Amniotic epithelial cell (primary cell): ENCODE data around the gene ZFHX3.

Experiments
- DNase-seq: peaks from one replicate; pipeline ENCODE4 v3.0.0-alpha.2; 2010; ENCODE audit warnings: low read depth

The ZFHX3 gene

GRCh38 chr16:72789921-72790320 is 258.0 kb downstream of the ZFHX3 start:
- DNase-seq, result no peak

- DNase-seq, result no peak
These were observed 258.5 kb downstream of the ZFHX3 start for GRCh38 chr16:72789465-72789864.

- no peak for DNase-seq
These were observed 259.6 kb downstream of the ZFHX3 start for GRCh38 chr16:72788269-72788809.

GRCh38 chr16:72787514-72788268 is 260.2 kb downstream of the ZFHX3 start:
- DNase-seq, result peak; percentile 93

- DNase-seq, result no peak
These were observed 260.8 kb downstream of the ZFHX3 start for GRCh38 chr16:72787130-72787513.

- no peak for DNase-seq
These were observed 261.3 kb downstream of the ZFHX3 start for GRCh38 chr16:72786606-72787005.

GRCh38 chr16:72785886-72786285 is 262.0 kb downstream of the ZFHX3 start:
- no peak for DNase-seq

GRCh38 chr16:72785171-72785570 is 262.8 kb downstream of the ZFHX3 start:
- no peak for DNase-seq

- peak; percentile 35 for DNase-seq
These were observed 264.1 kb downstream of the ZFHX3 start for GRCh38 chr16:72783716-72784318.

- DNase-seq, result peak; percentile 14
These were observed 278.1 kb downstream of the ZFHX3 start for GRCh38 chr16:72769876-72770275.

- DNase-seq, result no peak
These were observed 279.3 kb downstream of the ZFHX3 start for GRCh38 chr16:72768591-72768990.

GRCh38 chr16:72766506-72766905 is 281.4 kb downstream of the ZFHX3 start:
- peak; percentile 78 for DNase-seq

- DNase-seq, result no peak
These were observed 283.8 kb downstream of the ZFHX3 start for GRCh38 chr16:72764015-72764654.

GRCh38 chr16:72760581-72760980 is 287.3 kb downstream of the ZFHX3 start:
- peak; percentile 23 for DNase-seq

GRCh38 chr16:72753881-72754280 is 294.0 kb downstream of the ZFHX3 start:
- DNase-seq, result no peak

- DNase-seq, result no peak
These were observed 295.8 kb downstream of the ZFHX3 start for GRCh38 chr16:72752004-72752695.

- no peak for DNase-seq
These were observed 296.9 kb downstream of the ZFHX3 start for GRCh38 chr16:72751076-72751475.

GRCh38 chr16:72749091-72749490 is 298.8 kb downstream of the ZFHX3 start:
- no peak for DNase-seq

- no peak for DNase-seq
These were observed 303.7 kb downstream of the ZFHX3 start for GRCh38 chr16:72744076-72744793.

GRCh38 chr16:72743011-72743761 is 304.7 kb downstream of the ZFHX3 start:
- peak; percentile 60 for DNase-seq

- DNase-seq, result peak; percentile 21
These were observed 307.6 kb downstream of the ZFHX3 start for GRCh38 chr16:72740347-72740746.
